GM12892 (cell line): ENCODE results near the gene SLC39A11.

Experiments
- POLR2A ChIP-seq: IDR thresholded peaks from 2 replicates; pipeline ENCODE4 v1.6.1; 2011; ENCODE audit warnings: low read depth, low read length, control low read depth
- TAF1 ChIP-seq: IDR thresholded peaks from 2 replicates; pipeline ENCODE4 v1.6.1; 2011; ENCODE audit warnings: low read depth, mild to moderate bottlenecking, control low read depth, low read length, borderline replicate concordance

GRCh38 chr17:72931163-72931562, 161.3 kb downstream of the SLC39A11 start:
- TF ChIP-seq POLR2A (no peak), TAF1 (no peak)
